K562 (cell line): ENCODE measurements around the gene SV2C. TPM values are rescaled to one million over a fixed set of nuclear protein-coding genes. Genes with fewer than 3 reads are reported as not detected.

Experiments
- ATAC-seq: fragments of 200-7000 bp; cut with Tn5 transposase; 3 replicates; pipeline ENCODE4 v1.9.1; 2020; ENCODE audit warnings: moderate library complexity
- BruUV-seq: library from RNA; stranded (reverse); fragments of 400-500 nt; replicated peaks from 2 replicates; lab custom pipeline; 2021; lab: Mats Ljungman, UMichigan
- CTCF ChIA-PET: fragments of 300-600 bp; formaldehyde crosslinking; extraction: SDS; loops from one replicate; lab custom pipeline; 2021; ENCODE audit warnings: low intra/inter-chr PET ratio; lab: Yijun Ruan, JAX
- POLR2A ChIA-PET: fragments of 300-600, 350-650 bp; sonication (Branson Sonifier 250); formaldehyde crosslinking; extraction: SDS; loops from one replicate; lab custom pipeline; 2021; ENCODE audit warnings: antibody characterized with exemption, inconsistent platforms; lab: Yijun Ruan, JAX
- DNase-seq, 4 experiments: peaks; one replicate each; pipeline versions ENCODE4 v3.0.0 to v3.0.0-alpha.2; 2011 to 2018; ENCODE audit warnings: low spot score in 3 of 4, mixed read lengths in 3 of 4; ENCODE audit errors: extremely low read depth in 1 of 4
- FAIRE-seq: peaks from 2 replicates; lab custom pipeline; 2011; peaks lifted over from hg19 to GRCh38; lab: Jason Lieb, UNC
- H2AFZ ChIP-seq: 2 replicates; pipeline ENCODE4 v1.6.0; 2011; ENCODE audit warnings: low read depth, low read length, control low read depth, inconsistent platforms
- H3K27ac ChIP-seq: fragments of 200-600 bp; 3 replicates; pipeline ENCODE4 v1.8.0; 2011; ENCODE audit warnings: low read depth, mild to moderate bottlenecking, control low read depth, inconsistent platforms, low read length, moderate library complexity, mixed read lengths; ENCODE audit errors: extremely low read depth
- H3K27me3 ChIP-seq, 2 experiments: fragments of 300-600 bp in 1 of 2; 2 replicates in 1 of 2; 3 replicates in 1 of 2; pipeline versions ENCODE4 v1.6.0 to v1.8.0; 2011; ENCODE audit warnings: inconsistent platforms in 2 of 2, low read length in 2 of 2, mild to moderate bottlenecking in 1 of 2, mixed read lengths in 1 of 2, moderate library complexity in 1 of 2; ENCODE audit not compliant: control insufficient read depth in 2 of 2, insufficient read depth in 2 of 2
- H3K36me3 ChIP-seq: fragments of 300-600 bp; 3 replicates; pipeline ENCODE4 v1.8.0; 2011; ENCODE audit warnings: mild to moderate bottlenecking, low read length, inconsistent platforms; ENCODE audit not compliant: control insufficient read depth, insufficient read depth
- H3K4me1 ChIP-seq, 2 experiments: fragments of 200-600 bp in 1 of 2; replicated peaks in 1 of 2; 2 replicates in 1 of 2; 3 replicates in 1 of 2; pipeline versions ENCODE4 v1.5.1 to v1.8.0; 2011; ENCODE audit warnings: inconsistent platforms in 2 of 2, low read length in 2 of 2, mild to moderate bottlenecking in 1 of 2, mixed read lengths in 1 of 2, moderate library complexity in 1 of 2; ENCODE audit not compliant: control insufficient read depth in 2 of 2, insufficient read depth in 2 of 2
- H3K4me2 ChIP-seq: 2 replicates; pipeline ENCODE4 v1.6.1; 2011; ENCODE audit warnings: low read length, control low read depth, inconsistent platforms, mixed read lengths; ENCODE audit not compliant: insufficient read depth
- H3K4me3 ChIP-seq: fragments of 200-600 bp; sonication (generic), shearing (Covaris generic); 2 replicates; pipeline ENCODE4 v1.5.1; 2016; ENCODE audit warnings: control low read depth, inconsistent platforms
- H3K79me2 ChIP-seq: fragments of 200-600 bp; 3 replicates; pipeline ENCODE4 v1.8.0; 2011; ENCODE audit warnings: low read length, inconsistent platforms; ENCODE audit not compliant: control insufficient read depth, insufficient read depth
- H3K9ac ChIP-seq, 2 experiments: 2 replicates each; pipeline versions ENCODE4 v1.6.0 to v1.6.1; 2011; ENCODE audit warnings: low read depth in 2 of 2, low read length in 2 of 2, control low read depth in 1 of 2, inconsistent platforms in 1 of 2, mild to moderate bottlenecking in 1 of 2, mixed read lengths in 1 of 2; ENCODE audit not compliant: insufficient read depth in 1 of 2
- H3K9me1 ChIP-seq: one replicate; pipeline ENCODE4 v1.6.0; 2011; ENCODE audit warnings: inconsistent platforms, mild to moderate bottlenecking, low read length, moderate library complexity; ENCODE audit not compliant: control insufficient read depth, insufficient read depth
- H3K9me3 ChIP-seq: replicated peaks from 2 replicates; pipeline ENCODE4 v1.5.1; 2011; ENCODE audit warnings: low read depth, low read length, inconsistent platforms; ENCODE audit not compliant: control insufficient read depth, insufficient read depth
- H4K20me1 ChIP-seq: replicated peaks from 2 replicates; pipeline ENCODE4 v1.6.1; 2011; ENCODE audit warnings: low read length, inconsistent platforms, mixed read lengths; ENCODE audit not compliant: control insufficient read depth, insufficient read depth
- ETS2 ChIP-seq: IDR thresholded peaks from 2 replicates; pipeline ENCODE4 v1.6.1; 2016; ENCODE audit warnings: borderline replicate concordance, missing genetic modification characterization, mild to moderate bottlenecking, moderate library complexity, missing compliant biosample characterization; ENCODE audit not compliant: poor library complexity, severe bottlenecking
- MTA1 ChIP-seq: fragments of 450-650 bp; IDR thresholded peaks from 2 replicates; pipeline ENCODE4 v1.6.1; 2017; ENCODE audit warnings: borderline replicate concordance
- USF2 ChIP-seq: sonication (generic); formaldehyde crosslinking; IDR thresholded peaks from 2 replicates; pipeline ENCODE4 v1.5.0; 2020; ENCODE audit warnings: missing genetic modification reagents
- ZNF41 ChIP-seq: fragments of 250-450 bp; sonication (Bioruptor Pico); conservative IDR thresholded peaks from 2 replicates; pipeline ENCODE4 v1.4.0; 2020; ENCODE audit warnings: mild to moderate bottlenecking
- WGBS: fragments of 100-300 bp; shearing (Covaris generic); methylation state at CpG from one replicate; pipeline ENCODE4 v1.1.6; 2016; ENCODE audit warnings: low coverage, mixed read lengths; ENCODE audit not compliant: insufficient coverage; ENCODE audit errors: missing lambda C conversion rate; 5-methylcytosine and 5-hydroxymethylcytosine counted together
- in situ Hi-C: fragments of 300-500 bp; cut with MboI; formaldehyde crosslinking; loops from 4 replicates; pipeline ENCODE4 v1.15.0; 2018; ENCODE audit warnings: inconsistent platforms, mixed read lengths
- intact Hi-C: fragments of 100-400 bp; cut with micrococcal nuclease; formaldehyde crosslinking; loops from 2 replicates; pipeline ENCODE4 v1.14.2; 2022
- polyA plus RNA-seq, 8 experiments: library from polyadenylated mRNA; depleted of rRNA in 4 of 8; stranded (reverse) in 5 of 8; unstranded in 3 of 8; fragments of >200 nt; fragmentation: Nextera tagmentation in 2 of 8; fragmentation: Illumina TruSeq in 1 of 8; extraction: Ambion mirVana in 2 of 8; extraction: Trizol in 1 of 8; gene quantifications; 2 replicates each; pipeline versions ENCODE4 v1.2.1 to v1.2.3, GENCODE V29; 2011 to 2014; ENCODE audit warnings: inconsistent platforms in 1 of 8, missing spikeins in 1 of 8
- total RNA-seq, 7 experiments: library from RNA; depleted of rRNA in 6 of 7; stranded (reverse); fragments of >200 nt in 6 of 7; fragmentation: Illumina TruSeq in 2 of 7; extraction: Trizol in 2 of 7; gene quantifications; 2 replicates each; pipeline versions ENCODE4 v1.2.1 to v1.2.3, GENCODE V29; 2011 to 2021; ENCODE audit warnings: low replicate concordance in 1 of 7
- TF ChIP-seq, protein P1 (sequence below): fragments of 450-650 bp; IDR thresholded peaks from 2 replicates; pipeline ENCODE4 v1.6.1; 2014; ENCODE audit warnings: low read depth, mild to moderate bottlenecking, moderate library complexity, borderline replicate concordance
- TF ChIP-seq, protein P2 (sequence below): sonication (generic); formaldehyde crosslinking; IDR thresholded peaks from 2 replicates; pipeline ENCODE4 v1.8.0; 2022; ENCODE audit warnings: mild to moderate bottlenecking, missing genetic modification reagents, borderline replicate concordance
- TF ChIP-seq, protein P3 (sequence below), 2 experiments: fragments of 450-650 bp; formaldehyde crosslinking in 1 of 2; IDR thresholded peaks; 2 replicates each; pipeline versions ENCODE4 v1.4.0 to v1.6.1; 2014 to 2020; ENCODE audit warnings: mild to moderate bottlenecking in 2 of 2, borderline replicate concordance in 1 of 2, low read depth in 1 of 2

SV2C gene
- total and polyA plus RNA-seq, 9 of the 15 experiments (the other 6 are each of a cell fraction or from before 2014, with no cell fraction given) = 0.05 TPM; not detected in 8

DNA sequence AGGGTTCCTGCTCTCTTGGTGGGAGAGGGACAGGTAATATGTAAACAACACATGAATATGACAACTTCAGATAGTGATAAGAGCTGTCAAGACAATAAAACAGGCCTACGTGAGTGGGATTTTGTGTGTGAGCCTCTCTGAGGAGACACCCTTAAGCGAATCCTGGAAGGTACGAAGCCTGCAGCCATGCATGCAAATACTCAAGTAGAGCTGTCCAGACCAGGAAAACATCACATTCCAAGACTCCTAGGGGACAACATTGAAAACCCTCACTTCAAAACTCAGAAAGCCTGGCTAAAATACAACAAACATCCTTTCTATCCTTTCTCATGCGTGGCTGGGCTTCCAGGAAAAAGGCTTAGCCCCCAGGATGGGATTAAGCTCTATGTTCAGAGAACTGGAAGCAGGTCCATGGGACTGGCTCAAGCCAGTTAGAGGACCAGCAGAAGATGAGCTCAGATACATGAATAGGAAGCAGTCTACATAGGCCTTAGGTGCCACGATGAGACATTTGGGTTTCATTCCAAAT is 195.1 kb downstream of the SV2C start:
- Histone ChIP-seq H3K27me3 (peaks cover 20 to 30% of the 10 kb centered on the region in 2 experiments), H3K4me1 (no peaks in the 10 kb centered on the region), H3K4me2 (no peak overlapping the region), H2AFZ (no peak overlapping the region), H3K27ac (no peak overlapping the region), H3K36me3 (no peaks in the 10 kb centered on the region), H3K4me3 (no peak overlapping the region), H4K20me1 (no peaks in the 10 kb centered on the region), H3K9me3 (no peaks in the 10 kb centered on the region), H3K79me2 (no peaks in the 10 kb centered on the region), H3K9ac (no peak overlapping the region), H3K9me1 (no peaks in the 10 kb centered on the region)
- CTCF ChIA-PET = interaction anchor here (0.6 kb wide), 1 partner anchor 417 kb away, joined by 3 read pairs; no protein-coding TSS in a partner anchor
- BruUV-seq = no TSS peak
- DNase-seq = no peak
- POLR2A ChIA-PET = interaction anchor here (0.6 to 0.9 kb wide), 2 partner anchors 22 to 42 kb away, joined by 3 read pairs; no protein-coding TSS in a partner anchor
- FAIRE-seq = no peak
- intact Hi-C loops (no loop called here), in situ Hi-C loops (no loop called here)
- no peak for ATAC-seq
- TF ChIP-seq, protein P1, sequence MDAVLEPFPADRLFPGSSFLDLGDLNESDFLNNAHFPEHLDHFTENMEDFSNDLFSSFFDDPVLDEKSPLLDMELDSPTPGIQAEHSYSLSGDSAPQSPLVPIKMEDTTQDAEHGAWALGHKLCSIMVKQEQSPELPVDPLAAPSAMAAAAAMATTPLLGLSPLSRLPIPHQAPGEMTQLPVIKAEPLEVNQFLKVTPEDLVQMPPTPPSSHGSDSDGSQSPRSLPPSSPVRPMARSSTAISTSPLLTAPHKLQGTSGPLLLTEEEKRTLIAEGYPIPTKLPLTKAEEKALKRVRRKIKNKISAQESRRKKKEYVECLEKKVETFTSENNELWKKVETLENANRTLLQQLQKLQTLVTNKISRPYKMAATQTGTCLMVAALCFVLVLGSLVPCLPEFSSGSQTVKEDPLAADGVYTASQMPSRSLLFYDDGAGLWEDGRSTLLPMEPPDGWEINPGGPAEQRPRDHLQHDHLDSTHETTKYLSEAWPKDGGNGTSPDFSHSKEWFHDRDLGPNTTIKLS = no peak
- TF ChIP-seq USF2 (no peak), ZNF41 (CRISPR knock-in tag) (no peak), MTA1 (no peak), ETS2 (no peak)
- TF ChIP-seq, protein P2, sequence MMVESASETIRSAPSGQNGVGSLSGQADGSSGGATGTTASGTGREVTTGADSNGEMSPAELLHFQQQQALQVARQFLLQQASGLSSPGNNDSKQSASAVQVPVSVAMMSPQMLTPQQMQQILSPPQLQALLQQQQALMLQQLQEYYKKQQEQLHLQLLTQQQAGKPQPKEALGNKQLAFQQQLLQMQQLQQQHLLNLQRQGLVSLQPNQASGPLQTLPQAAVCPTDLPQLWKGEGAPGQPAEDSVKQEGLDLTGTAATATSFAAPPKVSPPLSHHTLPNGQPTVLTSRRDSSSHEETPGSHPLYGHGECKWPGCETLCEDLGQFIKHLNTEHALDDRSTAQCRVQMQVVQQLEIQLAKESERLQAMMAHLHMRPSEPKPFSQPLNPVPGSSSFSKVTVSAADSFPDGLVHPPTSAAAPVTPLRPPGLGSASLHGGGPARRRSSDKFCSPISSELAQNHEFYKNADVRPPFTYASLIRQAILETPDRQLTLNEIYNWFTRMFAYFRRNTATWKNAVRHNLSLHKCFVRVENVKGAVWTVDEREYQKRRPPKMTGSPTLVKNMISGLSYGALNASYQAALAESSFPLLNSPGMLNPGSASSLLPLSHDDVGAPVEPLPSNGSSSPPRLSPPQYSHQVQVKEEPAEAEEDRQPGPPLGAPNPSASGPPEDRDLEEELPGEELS (CRISPR knock-in tag) = no peak
- TF ChIP-seq, protein P3, sequence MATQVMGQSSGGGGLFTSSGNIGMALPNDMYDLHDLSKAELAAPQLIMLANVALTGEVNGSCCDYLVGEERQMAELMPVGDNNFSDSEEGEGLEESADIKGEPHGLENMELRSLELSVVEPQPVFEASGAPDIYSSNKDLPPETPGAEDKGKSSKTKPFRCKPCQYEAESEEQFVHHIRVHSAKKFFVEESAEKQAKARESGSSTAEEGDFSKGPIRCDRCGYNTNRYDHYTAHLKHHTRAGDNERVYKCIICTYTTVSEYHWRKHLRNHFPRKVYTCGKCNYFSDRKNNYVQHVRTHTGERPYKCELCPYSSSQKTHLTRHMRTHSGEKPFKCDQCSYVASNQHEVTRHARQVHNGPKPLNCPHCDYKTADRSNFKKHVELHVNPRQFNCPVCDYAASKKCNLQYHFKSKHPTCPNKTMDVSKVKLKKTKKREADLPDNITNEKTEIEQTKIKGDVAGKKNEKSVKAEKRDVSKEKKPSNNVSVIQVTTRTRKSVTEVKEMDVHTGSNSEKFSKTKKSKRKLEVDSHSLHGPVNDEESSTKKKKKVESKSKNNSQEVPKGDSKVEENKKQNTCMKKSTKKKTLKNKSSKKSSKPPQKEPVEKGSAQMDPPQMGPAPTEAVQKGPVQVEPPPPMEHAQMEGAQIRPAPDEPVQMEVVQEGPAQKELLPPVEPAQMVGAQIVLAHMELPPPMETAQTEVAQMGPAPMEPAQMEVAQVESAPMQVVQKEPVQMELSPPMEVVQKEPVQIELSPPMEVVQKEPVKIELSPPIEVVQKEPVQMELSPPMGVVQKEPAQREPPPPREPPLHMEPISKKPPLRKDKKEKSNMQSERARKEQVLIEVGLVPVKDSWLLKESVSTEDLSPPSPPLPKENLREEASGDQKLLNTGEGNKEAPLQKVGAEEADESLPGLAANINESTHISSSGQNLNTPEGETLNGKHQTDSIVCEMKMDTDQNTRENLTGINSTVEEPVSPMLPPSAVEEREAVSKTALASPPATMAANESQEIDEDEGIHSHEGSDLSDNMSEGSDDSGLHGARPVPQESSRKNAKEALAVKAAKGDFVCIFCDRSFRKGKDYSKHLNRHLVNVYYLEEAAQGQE (IDR thresholded peaks at IDR 0.05; ENCODE audit: borderline replicate concordance) = peak; percentile 24; the same call in 1 of the 2 replicates
- TF ChIP-seq, protein P3 (CRISPR knock-in tag; IDR thresholded peaks at IDR 0.05; ENCODE audit: low read depth) = no peak
- 3% methylated on average over 5 of the region's 5 CpGs for WGBS
